HepG2 (cell line): ENCODE results near the gene SLC25A11. TPM values are rescaled to one million over a fixed set of nuclear protein-coding genes. Genes with fewer than 3 reads are reported as not detected.

Experiments used
- AKAP8 ChIP-seq: sonication (generic); formaldehyde crosslinking; IDR thresholded peaks from 2 replicates; pipeline ENCODE4 v1.5.1; 2020; ENCODE audit warnings: mild to moderate bottlenecking, missing genetic modification reagents
- ATF7-NPFF ChIP-seq: sonication (generic); formaldehyde crosslinking; IDR thresholded peaks from 2 replicates; pipeline ENCODE4 v1.8.1; 2023; ENCODE audit warnings: mild to moderate bottlenecking, low read depth, missing genetic modification reagents, moderate library complexity
- BHLHE40 ChIP-seq: IDR thresholded peaks from 2 replicates; pipeline ENCODE4 v1.6.1; 2011; ENCODE audit warnings: low read length, improper control_type of control experiment
- FOXP1 ChIP-seq, 2 experiments: fragments of 450-650 bp in 1 of 2; IDR thresholded peaks; 2 replicates each; pipeline ENCODE4 v1.6.1; 2017 to 2018; ENCODE audit warnings: antibody characterized with exemption in 1 of 2
- HMGA1 ChIP-seq: sonication (generic); formaldehyde crosslinking; conservative IDR thresholded peaks from 2 replicates; pipeline ENCODE4 v1.4.0; 2020; ENCODE audit warnings: missing genetic modification reagents
- KDM1A ChIP-seq: IDR thresholded peaks from 2 replicates; pipeline ENCODE4 v1.6.1; 2016; ENCODE audit warnings: missing compliant biosample characterization
- MAZ ChIP-seq, 2 experiments: sonication (generic) in 1 of 2; formaldehyde crosslinking in 1 of 2; IDR thresholded peaks; 2 replicates each; pipeline versions ENCODE4 v1.5.0 to v1.6.1; 2012 to 2020; ENCODE audit warnings: low read depth in 2 of 2, mild to moderate bottlenecking in 2 of 2, borderline replicate concordance in 1 of 2, improper control_type of control experiment in 1 of 2, low read length in 1 of 2, missing genetic modification reagents in 1 of 2, moderate library complexity in 1 of 2
- SP4 ChIP-seq: sonication (generic); formaldehyde crosslinking; IDR thresholded peaks from 2 replicates; pipeline ENCODE4 v1.8.1; 2023; ENCODE audit warnings: mild to moderate bottlenecking, missing genetic modification reagents
- TAF15 ChIP-seq: fragments of 200-400 bp; formaldehyde crosslinking; IDR thresholded peaks from one replicate; pipeline ENCODE4 v1.6.1; 2018; ENCODE audit warnings: mild to moderate bottlenecking, low read depth, low read length; ENCODE audit not compliant: poor library complexity, severe bottlenecking
- TMF1 ChIP-seq: sonication (generic); formaldehyde crosslinking; IDR thresholded peaks from 2 replicates; pipeline ENCODE4 v1.8.1; 2022; ENCODE audit warnings: low read depth, missing genetic modification reagents
- ZBTB38 ChIP-seq: sonication (generic); formaldehyde crosslinking; IDR thresholded peaks from 2 replicates; pipeline ENCODE4 v1.5.1; 2020; ENCODE audit warnings: mild to moderate bottlenecking, missing genetic modification reagents
- ZEB1 ChIP-seq: IDR thresholded peaks from 2 replicates; pipeline ENCODE4 v1.6.1; 2012; ENCODE audit warnings: mild to moderate bottlenecking, low read depth, inconsistent platforms; ENCODE audit not compliant: insufficient replicate concordance
- ZNF160 ChIP-seq: sonication (generic); formaldehyde crosslinking; IDR thresholded peaks from 2 replicates; pipeline ENCODE4 v1.8.0; 2022; ENCODE audit warnings: mild to moderate bottlenecking, inconsistent platforms, missing genetic modification reagents
- ZNF558 ChIP-seq: sonication (generic); formaldehyde crosslinking; IDR thresholded peaks from 2 replicates; pipeline ENCODE4 v1.9.0; 2022; ENCODE audit warnings: mild to moderate bottlenecking, missing genetic modification reagents, borderline replicate concordance
- ZNF589 ChIP-seq: sonication (generic); formaldehyde crosslinking; conservative IDR thresholded peaks from 2 replicates; pipeline ENCODE4 v1.8.0; 2022; ENCODE audit warnings: mild to moderate bottlenecking, moderate library complexity, missing genetic modification reagents
- ZNF746 ChIP-seq: sonication (generic); formaldehyde crosslinking; IDR thresholded peaks from 2 replicates; pipeline ENCODE4 v1.8.0; 2022; ENCODE audit warnings: mild to moderate bottlenecking, missing genetic modification reagents
- ZNF766 ChIP-seq: sonication (generic); formaldehyde crosslinking; IDR thresholded peaks from 2 replicates; pipeline ENCODE4 v1.5.0; 2020; ENCODE audit warnings: missing genetic modification reagents, borderline replicate concordance
- ZNF790 ChIP-seq: sonication (generic); formaldehyde crosslinking; IDR thresholded peaks from 2 replicates; pipeline ENCODE4 v1.8.0; 2022; ENCODE audit warnings: missing genetic modification reagents, mild to moderate bottlenecking, borderline replicate concordance
- polyA plus RNA-seq, 8 experiments: library from polyadenylated mRNA; depleted of rRNA in 3 of 8; stranded (reverse) in 7 of 8; unstranded in 1 of 8; fragments of >200 nt; fragmentation: Illumina TruSeq in 4 of 8; extraction: Trizol in 4 of 8; gene quantifications; 2 replicates each; pipeline versions ENCODE4 v1.2.1 to v1.2.3, GENCODE V29; 2011 to 2016; ENCODE audit warnings: low read depth in 4 of 8, missing spikeins in 1 of 8, mixed read lengths in 1 of 8; ENCODE audit not compliant: insufficient read depth in 1 of 8
- total RNA-seq, 5 experiments: library from RNA; depleted of rRNA; stranded (reverse); fragments of >200 nt; fragmentation: Illumina TruSeq; extraction: Trizol; gene quantifications; 2 replicates each; pipeline ENCODE4 v1.2.3, GENCODE V29; 2016; ENCODE audit warnings: low read depth in 1 of 5
- TF ChIP-seq, protein P1 (sequence below): sonication (generic); formaldehyde crosslinking; IDR thresholded peaks from 2 replicates; pipeline ENCODE4 v1.4.0; 2020; ENCODE audit warnings: missing genetic modification reagents
- TF ChIP-seq, protein P2 (sequence below): sonication (generic); formaldehyde crosslinking; IDR thresholded peaks from 2 replicates; pipeline ENCODE4 v1.5.0; 2020; ENCODE audit warnings: missing genetic modification reagents
- TF ChIP-seq, protein P3 (sequence below): IDR thresholded peaks from 2 replicates; pipeline ENCODE4 v1.6.1; 2012; ENCODE audit warnings: inconsistent platforms
- TF ChIP-seq, protein P4 (sequence below): sonication (generic); formaldehyde crosslinking; IDR thresholded peaks from 2 replicates; pipeline ENCODE4 v1.4.0; 2020; ENCODE audit warnings: missing genetic modification reagents

SLC25A11 gene
- total and polyA plus RNA-seq, 2 of the 13 experiments (the other 11 are each of a cell fraction or from before 2014, with no cell fraction given), result 35.4 to 47.2 TPM

DNA sequence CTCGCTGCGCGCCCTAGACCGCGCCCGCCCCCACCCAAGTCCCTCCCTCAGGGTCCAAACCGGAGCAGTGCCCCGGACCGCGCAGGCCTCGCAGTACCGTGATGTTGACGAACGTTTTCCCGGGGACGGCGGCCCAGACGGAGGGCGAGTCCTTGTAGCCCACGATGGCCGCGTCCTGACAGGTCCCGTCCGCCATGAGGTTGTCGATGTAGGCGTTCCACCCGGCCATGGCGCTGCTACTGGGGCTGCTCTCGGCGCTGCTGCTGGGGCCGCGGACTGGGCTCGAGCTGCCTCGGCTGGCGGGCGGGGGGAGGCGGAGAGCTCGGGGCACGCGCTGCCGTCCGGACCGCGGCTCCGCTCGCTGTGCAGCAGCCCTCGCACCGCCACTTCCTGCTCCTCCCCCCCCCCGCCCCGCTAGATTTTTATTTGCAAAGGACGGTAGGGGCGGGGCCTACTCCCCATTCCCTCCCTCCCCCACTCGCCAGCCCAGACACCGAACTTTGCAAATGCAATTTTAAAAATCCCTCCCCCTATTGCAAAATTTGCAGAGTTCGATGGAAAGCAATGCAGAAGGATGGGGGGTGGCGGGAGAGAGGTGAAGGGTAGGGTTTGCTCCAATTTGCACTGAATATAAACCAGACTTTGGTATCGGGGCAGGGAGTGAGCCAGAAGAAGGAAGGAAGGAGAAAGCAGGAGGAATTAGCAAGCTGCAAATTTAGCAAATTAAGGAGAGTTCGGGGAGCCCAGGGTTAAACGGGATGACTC lies 8.5 kb upstream of the SLC25A11 start, which contains the start of gene PFN1 (continued):
- TF ChIP-seq, protein P1, sequence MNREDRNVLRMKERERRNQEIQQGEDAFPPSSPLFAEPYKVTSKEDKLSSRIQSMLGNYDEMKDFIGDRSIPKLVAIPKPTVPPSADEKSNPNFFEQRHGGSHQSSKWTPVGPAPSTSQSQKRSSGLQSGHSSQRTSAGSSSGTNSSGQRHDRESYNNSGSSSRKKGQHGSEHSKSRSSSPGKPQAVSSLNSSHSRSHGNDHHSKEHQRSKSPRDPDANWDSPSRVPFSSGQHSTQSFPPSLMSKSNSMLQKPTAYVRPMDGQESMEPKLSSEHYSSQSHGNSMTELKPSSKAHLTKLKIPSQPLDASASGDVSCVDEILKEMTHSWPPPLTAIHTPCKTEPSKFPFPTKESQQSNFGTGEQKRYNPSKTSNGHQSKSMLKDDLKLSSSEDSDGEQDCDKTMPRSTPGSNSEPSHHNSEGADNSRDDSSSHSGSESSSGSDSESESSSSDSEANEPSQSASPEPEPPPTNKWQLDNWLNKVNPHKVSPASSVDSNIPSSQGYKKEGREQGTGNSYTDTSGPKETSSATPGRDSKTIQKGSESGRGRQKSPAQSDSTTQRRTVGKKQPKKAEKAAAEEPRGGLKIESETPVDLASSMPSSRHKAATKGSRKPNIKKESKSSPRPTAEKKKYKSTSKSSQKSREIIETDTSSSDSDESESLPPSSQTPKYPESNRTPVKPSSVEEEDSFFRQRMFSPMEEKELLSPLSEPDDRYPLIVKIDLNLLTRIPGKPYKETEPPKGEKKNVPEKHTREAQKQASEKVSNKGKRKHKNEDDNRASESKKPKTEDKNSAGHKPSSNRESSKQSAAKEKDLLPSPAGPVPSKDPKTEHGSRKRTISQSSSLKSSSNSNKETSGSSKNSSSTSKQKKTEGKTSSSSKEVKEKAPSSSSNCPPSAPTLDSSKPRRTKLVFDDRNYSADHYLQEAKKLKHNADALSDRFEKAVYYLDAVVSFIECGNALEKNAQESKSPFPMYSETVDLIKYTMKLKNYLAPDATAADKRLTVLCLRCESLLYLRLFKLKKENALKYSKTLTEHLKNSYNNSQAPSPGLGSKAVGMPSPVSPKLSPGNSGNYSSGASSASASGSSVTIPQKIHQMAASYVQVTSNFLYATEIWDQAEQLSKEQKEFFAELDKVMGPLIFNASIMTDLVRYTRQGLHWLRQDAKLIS (CRISPR knock-in tag), result peak; percentile 88
- TF ChIP-seq SP4, result peak; percentile 32; the same call in 1 of the 2 replicates
- peak; percentile 27; the same call in 1 of the 2 replicates for TF ChIP-seq ZNF160 (CRISPR knock-in tag)
- TF ChIP-seq, protein P2, sequence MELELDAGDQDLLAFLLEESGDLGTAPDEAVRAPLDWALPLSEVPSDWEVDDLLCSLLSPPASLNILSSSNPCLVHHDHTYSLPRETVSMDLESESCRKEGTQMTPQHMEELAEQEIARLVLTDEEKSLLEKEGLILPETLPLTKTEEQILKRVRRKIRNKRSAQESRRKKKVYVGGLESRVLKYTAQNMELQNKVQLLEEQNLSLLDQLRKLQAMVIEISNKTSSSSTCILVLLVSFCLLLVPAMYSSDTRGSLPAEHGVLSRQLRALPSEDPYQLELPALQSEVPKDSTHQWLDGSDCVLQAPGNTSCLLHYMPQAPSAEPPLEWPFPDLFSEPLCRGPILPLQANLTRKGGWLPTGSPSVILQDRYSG (CRISPR knock-in tag), result 0 out of 2 replicates have a peak, but pooled peaks have one; percentile 38
- TF ChIP-seq, protein P3, sequence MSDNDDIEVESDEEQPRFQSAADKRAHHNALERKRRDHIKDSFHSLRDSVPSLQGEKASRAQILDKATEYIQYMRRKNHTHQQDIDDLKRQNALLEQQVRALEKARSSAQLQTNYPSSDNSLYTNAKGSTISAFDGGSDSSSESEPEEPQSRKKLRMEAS, result peak; percentile 68; the same call in 1 of the 2 replicates
- peak; percentile 76; the same call in 1 of the 2 replicates for TF ChIP-seq ZNF790 (CRISPR knock-in tag)
- TF ChIP-seq ZNF746, result peak; percentile 54; the same call in 1 of the 2 replicates
- peak; percentile 88; the same call in 1 of the 2 replicates for TF ChIP-seq MAZ (IDR thresholded peaks at IDR 0.05; ENCODE audit: borderline replicate concordance, low read depth, low read length)
- TF ChIP-seq MAZ (CRISPR knock-in tag; IDR thresholded peaks at IDR 0.05; ENCODE audit: low read depth), result no peak; the same call in 1 of the 2 replicates
- TF ChIP-seq ZNF558 (CRISPR knock-in tag), result peak; percentile 27; the same call in 1 of the 2 replicates
- TF ChIP-seq ZEB1, result no peak
- TF ChIP-seq, protein P4, sequence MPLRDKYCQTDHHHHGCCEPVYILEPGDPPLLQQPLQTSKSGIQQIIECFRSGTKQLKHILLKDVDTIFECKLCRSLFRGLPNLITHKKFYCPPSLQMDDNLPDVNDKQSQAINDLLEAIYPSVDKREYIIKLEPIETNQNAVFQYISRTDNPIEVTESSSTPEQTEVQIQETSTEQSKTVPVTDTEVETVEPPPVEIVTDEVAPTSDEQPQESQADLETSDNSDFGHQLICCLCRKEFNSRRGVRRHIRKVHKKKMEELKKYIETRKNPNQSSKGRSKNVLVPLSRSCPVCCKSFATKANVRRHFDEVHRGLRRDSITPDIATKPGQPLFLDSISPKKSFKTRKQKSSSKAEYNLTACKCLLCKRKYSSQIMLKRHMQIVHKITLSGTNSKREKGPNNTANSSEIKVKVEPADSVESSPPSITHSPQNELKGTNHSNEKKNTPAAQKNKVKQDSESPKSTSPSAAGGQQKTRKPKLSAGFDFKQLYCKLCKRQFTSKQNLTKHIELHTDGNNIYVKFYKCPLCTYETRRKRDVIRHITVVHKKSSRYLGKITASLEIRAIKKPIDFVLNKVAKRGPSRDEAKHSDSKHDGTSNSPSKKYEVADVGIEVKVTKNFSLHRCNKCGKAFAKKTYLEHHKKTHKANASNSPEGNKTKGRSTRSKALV (CRISPR knock-in tag), result no peak
- peak; percentile 65; the same call in 1 of the 2 replicates for TF ChIP-seq ZNF766 (CRISPR knock-in tag)
- TF ChIP-seq HMGA1, result no peak
- TF ChIP-seq KDM1A (CRISPR knock-in tag), result no peak
- no peak for TF ChIP-seq FOXP1 (IDR thresholded peaks at IDR 0.05)
- TF ChIP-seq FOXP1 (CRISPR knock-in tag; IDR thresholded peaks at IDR 0.05), result no peak
- TF ChIP-seq TAF15, result no peak
- peak; percentile 82; the same call in 1 of the 2 replicates for TF ChIP-seq ZNF589 (CRISPR knock-in tag)
- peak; percentile 72; the same call in 1 of the 2 replicates for TF ChIP-seq AKAP8 (CRISPR knock-in tag)
- TF ChIP-seq ATF7-NPFF (CRISPR knock-in tag), result no peak
- TF ChIP-seq BHLHE40, result no peak
- TF ChIP-seq ZBTB38 (CRISPR knock-in tag), result peak; percentile 22; the same call in 1 of the 2 replicates
- TF ChIP-seq TMF1 (CRISPR knock-in tag), result peak; percentile 36; the same call in 1 of the 2 replicates
